ENCODE data around the gene SELENON.

DNA sequence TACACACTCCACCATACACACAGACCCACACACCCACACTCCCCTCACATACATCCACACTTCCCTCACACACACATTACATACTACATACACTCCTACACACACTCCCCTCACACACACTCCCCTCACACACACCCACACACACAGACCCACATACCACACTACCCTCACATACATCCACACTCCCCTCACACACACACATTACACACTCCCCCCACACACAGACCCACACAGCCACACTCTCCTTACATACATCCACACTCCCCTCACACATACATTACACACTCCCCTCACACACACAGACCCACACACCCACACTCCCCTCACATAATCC is 32.6 kb upstream of the SELENON start:
- TF ChIP-seq, protein P1, sequence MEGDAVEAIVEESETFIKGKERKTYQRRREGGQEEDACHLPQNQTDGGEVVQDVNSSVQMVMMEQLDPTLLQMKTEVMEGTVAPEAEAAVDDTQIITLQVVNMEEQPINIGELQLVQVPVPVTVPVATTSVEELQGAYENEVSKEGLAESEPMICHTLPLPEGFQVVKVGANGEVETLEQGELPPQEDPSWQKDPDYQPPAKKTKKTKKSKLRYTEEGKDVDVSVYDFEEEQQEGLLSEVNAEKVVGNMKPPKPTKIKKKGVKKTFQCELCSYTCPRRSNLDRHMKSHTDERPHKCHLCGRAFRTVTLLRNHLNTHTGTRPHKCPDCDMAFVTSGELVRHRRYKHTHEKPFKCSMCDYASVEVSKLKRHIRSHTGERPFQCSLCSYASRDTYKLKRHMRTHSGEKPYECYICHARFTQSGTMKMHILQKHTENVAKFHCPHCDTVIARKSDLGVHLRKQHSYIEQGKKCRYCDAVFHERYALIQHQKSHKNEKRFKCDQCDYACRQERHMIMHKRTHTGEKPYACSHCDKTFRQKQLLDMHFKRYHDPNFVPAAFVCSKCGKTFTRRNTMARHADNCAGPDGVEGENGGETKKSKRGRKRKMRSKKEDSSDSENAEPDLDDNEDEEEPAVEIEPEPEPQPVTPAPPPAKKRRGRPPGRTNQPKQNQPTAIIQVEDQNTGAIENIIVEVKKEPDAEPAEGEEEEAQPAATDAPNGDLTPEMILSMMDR (IDR thresholded peaks at IDR 0.05): no peak
- TF ChIP-seq POLR2A (IDR thresholded peaks at IDR 0.05): no peak
